ENCODE results near the gene ATP10D.

The ATP10D gene

GRCh38 chr4:47490550-47490949 is 5.5 kb downstream of the ATP10D start:
- peak; percentile 44 to 50 for DNase-seq

- no peak for DNase-seq
Measured at GRCh38 chr4:47493238-47494123, 8.4 kb downstream of the ATP10D start.

- no peak for DNase-seq
Measured at GRCh38 chr4:47494124-47494430, 9.0 kb downstream of the ATP10D start.

- DNase-seq: no peak
Measured at GRCh38 chr4:47498899-47499298, 13.8 kb downstream of the ATP10D start.

GRCh38 chr4:47499700-47500099 is 14.6 kb downstream of the ATP10D start:
- no peak for DNase-seq

GRCh38 chr4:47500776-47501175 is 15.7 kb downstream of the ATP10D start:
- DNase-seq: no peak

GRCh38 chr4:47505147-47505546 is 20.1 kb downstream of the ATP10D start:
- DNase-seq: no peak

- DNase-seq: no peak
Measured at GRCh38 chr4:47505666-47506065, 20.6 kb downstream of the ATP10D start.

- peak in 1 of 2 experiments; percentile 39 for DNase-seq
Measured at GRCh38 chr4:47510506-47511143, 25.6 kb downstream of the ATP10D start.

- DNase-seq: no peak
Measured at GRCh38 chr4:47513461-47513860, 28.4 kb downstream of the ATP10D start.

GRCh38 chr4:47519239-47519883 is 34.3 kb downstream of the ATP10D start:
- no peak for DNase-seq

- peak; percentile 42 to 87 for DNase-seq
Measured at GRCh38 chr4:47525154-47525819, 40.2 kb downstream of the ATP10D start.

- DNase-seq: no peak
Measured at GRCh38 chr4:47526281-47526680, 41.2 kb downstream of the ATP10D start.

- DNase-seq: peak in 1 of 2 experiments; percentile 44
Measured at GRCh38 chr4:47528646-47529045, 43.6 kb downstream of the ATP10D start.

- DNase-seq: no peak
Measured at GRCh38 chr4:47530801-47531200, 45.7 kb downstream of the ATP10D start.

GRCh38 chr4:47531241-47531953 is 46.3 kb downstream of the ATP10D start:
- peak; percentile 7 to 82 for DNase-seq

GRCh38 chr4:47531954-47532321 is 46.9 kb downstream of the ATP10D start:
- no peak for DNase-seq

GRCh38 chr4:47532658-47533057 is 47.6 kb downstream of the ATP10D start:
- DNase-seq: no peak

GRCh38 chr4:47533689-47534347 is 48.7 kb downstream of the ATP10D start:
- no peak for DNase-seq

- DNase-seq: no peak
Measured at GRCh38 chr4:47534772-47535171, 49.7 kb downstream of the ATP10D start.

- DNase-seq: no peak
Measured at GRCh38 chr4:47535567-47536147, 50.6 kb downstream of the ATP10D start.

GRCh38 chr4:47536966-47537365 is 51.9 kb downstream of the ATP10D start:
- no peak for DNase-seq

Measured in SW 1271 (cell line).